ENCODE data around the gene MRPL2.

Gene MRPL2

DNA sequence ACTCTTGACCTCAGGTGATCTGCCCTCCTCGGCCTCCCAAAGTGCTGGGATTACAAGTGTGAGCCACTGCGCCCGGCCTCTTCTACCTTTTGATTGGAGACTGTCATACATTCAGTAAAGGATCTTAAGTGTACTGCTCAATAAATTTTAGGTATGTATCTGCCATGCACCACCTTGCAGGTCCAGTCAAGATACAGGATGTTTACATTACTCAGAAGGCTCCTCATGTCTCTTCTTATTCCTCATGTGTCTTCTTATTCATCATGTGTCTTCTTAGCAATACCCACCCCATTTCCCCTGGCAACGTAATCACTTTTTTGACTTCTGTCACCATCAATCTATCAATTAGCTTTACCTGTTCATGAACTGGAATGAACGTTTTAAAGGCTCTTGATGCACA lies 53.4 kb downstream of the MRPL2 start:
- Histone ChIP-seq H4K8ac (ENCODE audit: low read length) (no peak overlapping the region), H4K91ac (ENCODE audit: low read length) (no peak overlapping the region), H3K14ac (ENCODE audit: low read length in 2 of 2) (no peak overlapping the region), H3K27me3 (ENCODE audit: control insufficient read depth in 1 of 2, insufficient read depth in 1 of 2, low read length in 2 of 2) (no peaks in the 10 kb centered on the region), H2BK15ac (ENCODE audit: low read depth, poor library complexity, severe bottlenecking) (no peak overlapping the region), H2BK5ac (ENCODE audit: low read depth, low read length, poor library complexity, severe bottlenecking) (no peak overlapping the region), H3K4me2 (ENCODE audit: low read length, poor library complexity, severe bottlenecking) (no peak overlapping the region), H2AK5ac (ENCODE audit: low read length, severe bottlenecking) (no peak overlapping the region), H2BK12ac (ENCODE audit: low read length in 2 of 2) (no peak overlapping the region), H2AFZ (ENCODE audit: low read depth, low read length) (no peak overlapping the region), H3K18ac (ENCODE audit: low read depth in 1 of 2, low read length in 2 of 2) (no peak overlapping the region), H3K4ac (ENCODE audit: low read depth in 1 of 2, low read length in 2 of 2) (no peak overlapping the region), H3K36me3 (ENCODE audit: control insufficient read depth in 1 of 2, insufficient read depth in 2 of 2, low read depth in 1 of 2, low read length in 2 of 2) (peaks cover 50 to 56% of the 10 kb centered on the region in 2 experiments), H3K23ac (ENCODE audit: low read length in 2 of 2) (no peak overlapping the region), H3K4me3 (ENCODE audit: insufficient read depth in 1 of 2, low read depth in 1 of 2, low read length in 2 of 2) (no peak overlapping the region), H3K27ac (ENCODE audit: low read length, poor library complexity, severe bottlenecking) (no peak overlapping the region), H3K9ac (ENCODE audit: low read length) (no peak overlapping the region), H2BK120ac (ENCODE audit: low read depth, low read length) (no peak overlapping the region), H3K4me1 (ENCODE audit: control insufficient read depth, insufficient read depth, low read depth, low read length) (no peaks in the 10 kb centered on the region), H3K79me1 (replicated peaks; ENCODE audit: low read length, poor library complexity, severe bottlenecking) (peaks cover 34% of the 10 kb centered on the region), H3K9me3 (ENCODE audit: control insufficient read depth, low read length) (no peaks in the 10 kb centered on the region)
- 86% methylated on average over 3 of the region's 5 CpGs for WGBS
- no peak for DNase-seq

Measured in mesenchymal stem cell (in vitro differentiated cells and primary cell).